ENCODE data around the gene PRKCH.

The PRKCH gene

DNA sequence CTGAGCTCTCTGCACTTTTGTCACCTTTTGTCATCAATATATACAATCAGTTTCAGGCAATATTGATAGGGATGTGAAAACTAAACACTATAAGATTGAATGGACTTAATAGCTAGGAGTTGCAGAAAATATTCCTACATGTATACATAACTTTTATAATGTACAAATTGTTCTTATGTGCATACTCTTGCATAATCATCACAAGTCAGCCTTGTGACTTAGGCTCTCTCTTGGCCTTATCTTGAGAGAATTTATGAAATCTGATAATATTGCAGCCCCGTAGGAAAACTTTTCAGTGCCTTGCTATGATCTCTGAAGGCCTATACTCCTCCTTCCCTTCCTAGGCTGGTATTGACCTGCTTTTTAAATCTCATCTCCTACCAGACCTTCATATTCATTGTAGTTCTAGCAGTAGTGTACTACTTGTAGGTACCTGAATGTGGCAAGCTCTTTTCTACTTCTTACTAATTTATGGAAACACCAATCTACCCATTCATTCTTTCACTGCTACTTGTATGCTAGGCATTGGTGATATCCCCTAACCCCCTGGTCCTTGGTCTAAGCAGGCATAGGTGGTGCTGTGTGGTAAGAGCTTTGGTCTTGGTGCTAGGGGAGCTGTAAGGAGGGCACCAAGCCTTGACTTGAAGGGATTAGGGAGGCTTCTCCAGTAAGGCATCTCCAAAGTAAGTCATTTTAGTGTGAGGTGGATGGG lies 100.0 kb downstream of the PRKCH start:
- Histone ChIP-seq H3K27ac (no peak overlapping the region), H3K27me3 (no peaks in the 10 kb centered on the region), H3K4me1 (peaks cover 0 to 26% (median 21%) of the 10 kb centered on the region in 4 donors), H3K4me3 (no peak overlapping the region), H3K9me3 (no peaks in the 10 kb centered on the region), H3K36me3 (no peaks in the 10 kb centered on the region)
- DNase-seq: no peak
- TF ChIP-seq, protein P1, sequence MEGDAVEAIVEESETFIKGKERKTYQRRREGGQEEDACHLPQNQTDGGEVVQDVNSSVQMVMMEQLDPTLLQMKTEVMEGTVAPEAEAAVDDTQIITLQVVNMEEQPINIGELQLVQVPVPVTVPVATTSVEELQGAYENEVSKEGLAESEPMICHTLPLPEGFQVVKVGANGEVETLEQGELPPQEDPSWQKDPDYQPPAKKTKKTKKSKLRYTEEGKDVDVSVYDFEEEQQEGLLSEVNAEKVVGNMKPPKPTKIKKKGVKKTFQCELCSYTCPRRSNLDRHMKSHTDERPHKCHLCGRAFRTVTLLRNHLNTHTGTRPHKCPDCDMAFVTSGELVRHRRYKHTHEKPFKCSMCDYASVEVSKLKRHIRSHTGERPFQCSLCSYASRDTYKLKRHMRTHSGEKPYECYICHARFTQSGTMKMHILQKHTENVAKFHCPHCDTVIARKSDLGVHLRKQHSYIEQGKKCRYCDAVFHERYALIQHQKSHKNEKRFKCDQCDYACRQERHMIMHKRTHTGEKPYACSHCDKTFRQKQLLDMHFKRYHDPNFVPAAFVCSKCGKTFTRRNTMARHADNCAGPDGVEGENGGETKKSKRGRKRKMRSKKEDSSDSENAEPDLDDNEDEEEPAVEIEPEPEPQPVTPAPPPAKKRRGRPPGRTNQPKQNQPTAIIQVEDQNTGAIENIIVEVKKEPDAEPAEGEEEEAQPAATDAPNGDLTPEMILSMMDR (IDR thresholded peaks at IDR 0.05): no peak
- intact Hi-C loops (cut with DNase I; ENCODE audit: low total_unique reads): no loop called here

DNA sequence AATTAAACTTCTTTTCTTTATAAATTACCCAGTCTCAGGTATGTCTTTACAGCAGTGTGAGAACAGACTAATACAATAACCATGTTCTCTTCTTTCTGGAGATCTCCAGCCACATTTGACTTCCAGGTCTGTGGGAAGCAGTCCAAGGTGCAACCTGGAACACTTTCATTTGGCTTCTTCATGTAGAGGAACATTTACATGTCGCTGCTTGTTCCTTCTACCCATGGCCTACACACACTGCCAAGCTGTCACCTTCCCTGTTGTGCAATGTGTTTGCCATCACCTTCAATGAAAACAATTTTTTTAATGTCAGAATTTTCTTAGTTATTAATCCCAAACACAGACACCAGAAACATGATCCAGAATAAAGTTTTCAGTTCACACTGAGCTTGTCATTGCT lies 104.7 kb downstream of the PRKCH start:
- H3K36me3 ChIP-seq: no peaks in the 10 kb centered on the region
- intact Hi-C loops (cut with DNase I; ENCODE audit: low total_unique reads): no loop called here
- H3K9me3 ChIP-seq: no peaks in the 10 kb centered on the region
- no peak overlapping the region for H3K4me3 ChIP-seq
- TF ChIP-seq, protein P1 (IDR thresholded peaks at IDR 0.05): no peak
- H3K27ac ChIP-seq: no peak overlapping the region
- H3K4me1 ChIP-seq: peaks cover 0 to 2% (median 0%) of the 10 kb centered on the region in 4 donors
- no peak for DNase-seq
- no peaks in the 10 kb centered on the region for H3K27me3 ChIP-seq

DNA sequence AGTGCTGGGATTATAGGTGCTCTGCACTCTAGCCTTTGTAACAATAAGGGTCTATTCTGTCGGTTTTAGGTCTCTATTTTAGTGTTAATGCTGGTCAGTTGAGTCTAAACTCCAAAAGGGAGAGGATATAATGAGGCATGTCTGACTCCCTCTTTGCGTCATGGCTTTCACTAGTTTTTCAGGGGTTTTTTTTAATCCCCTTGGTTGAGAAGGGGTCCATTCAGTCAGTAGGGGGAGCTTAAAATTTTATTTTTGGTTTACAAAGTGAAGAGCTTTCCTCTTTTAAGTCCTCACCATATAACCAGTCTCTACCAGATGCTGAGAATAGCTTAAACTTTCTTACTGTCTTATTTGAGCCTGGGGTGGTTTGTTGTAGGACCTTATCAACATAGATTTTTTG lies 106.9 kb downstream of the PRKCH start:
- H3K36me3 ChIP-seq: no peaks in the 10 kb centered on the region
- H3K4me1 ChIP-seq: peaks cover 0 to 2% (median 0%) of the 10 kb centered on the region in 4 donors
- no peak overlapping the region for H3K4me3 ChIP-seq
- intact Hi-C loops (cut with DNase I; ENCODE audit: low total_unique reads): no loop called here
- TF ChIP-seq, protein P1 (IDR thresholded peaks at IDR 0.05): no peak
- no peaks in the 10 kb centered on the region for H3K9me3 ChIP-seq
- H3K27ac ChIP-seq: no peak overlapping the region
- no peaks in the 10 kb centered on the region for H3K27me3 ChIP-seq
- no peak for DNase-seq

DNA sequence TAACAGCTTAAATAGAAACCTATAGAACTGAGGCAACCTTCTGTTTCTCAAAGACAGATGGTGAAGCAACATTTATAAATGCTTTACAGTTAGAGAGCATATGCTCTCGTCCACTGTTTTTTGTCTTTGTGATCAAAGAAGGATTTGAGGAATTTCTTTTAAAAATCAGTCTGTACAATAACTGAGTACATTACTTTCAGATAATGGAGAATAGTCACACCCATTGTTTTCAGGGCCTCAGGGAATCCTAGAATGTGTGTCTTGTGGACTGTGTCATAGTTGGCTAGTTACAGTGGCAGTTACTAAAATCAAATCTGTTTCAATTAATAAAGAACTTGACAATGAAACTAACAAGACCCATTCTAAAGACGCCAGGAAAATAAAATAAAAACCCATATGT lies 107.9 kb downstream of the PRKCH start:
- Histone ChIP-seq H3K9me3 (no peaks in the 10 kb centered on the region), H3K4me1 (peaks cover 0 to 2% (median 0%) of the 10 kb centered on the region in 4 donors), H3K27ac (no peak overlapping the region), H3K27me3 (no peaks in the 10 kb centered on the region), H3K4me3 (no peak overlapping the region), H3K36me3 (no peaks in the 10 kb centered on the region)
- intact Hi-C loops (cut with DNase I; ENCODE audit: low total_unique reads): no loop called here
- no peak for DNase-seq
- TF ChIP-seq, protein P1 (IDR thresholded peaks at IDR 0.05): no peak

DNA sequence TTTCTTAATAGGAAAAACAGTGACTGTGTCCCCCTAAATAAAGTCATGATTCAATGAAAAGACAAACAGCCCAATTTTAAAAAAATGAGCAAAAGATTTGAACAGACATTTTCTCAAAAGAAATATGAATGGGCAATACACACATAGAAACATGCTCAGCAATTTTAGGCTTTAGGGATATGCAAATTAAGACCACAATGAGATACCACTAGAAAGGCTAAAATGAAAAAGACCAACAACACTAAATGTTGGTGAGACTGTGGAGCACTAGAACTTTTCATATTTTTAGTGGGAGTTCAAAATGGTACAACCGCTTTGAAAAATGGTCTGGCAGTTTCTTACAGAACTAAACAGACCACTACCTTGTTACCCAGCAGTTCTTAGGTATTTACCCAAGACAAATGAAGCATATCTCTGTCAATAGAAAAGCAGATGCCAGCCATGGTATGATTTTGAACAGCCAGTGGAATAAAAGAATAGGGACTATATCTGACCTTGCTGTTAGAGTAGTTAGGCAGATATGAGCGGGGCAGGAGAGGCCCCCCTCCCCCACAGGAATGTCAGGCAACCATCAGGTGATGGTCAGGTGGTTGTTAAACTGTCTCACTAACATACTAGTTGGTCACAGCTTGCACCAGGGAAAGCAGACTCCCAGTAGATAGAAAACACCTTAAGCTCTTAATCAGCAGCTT lies 108.8 kb downstream of the PRKCH start:
- peaks cover 0 to 2% (median 0%) of the 10 kb centered on the region in 4 donors for H3K4me1 ChIP-seq
- intact Hi-C loops (cut with DNase I; ENCODE audit: low total_unique reads): no loop called here
- no peak for DNase-seq
- TF ChIP-seq, protein P1 (IDR thresholded peaks at IDR 0.05): no peak
- no peaks in the 10 kb centered on the region for H3K9me3 ChIP-seq
- H3K27me3 ChIP-seq: no peaks in the 10 kb centered on the region
- H3K4me3 ChIP-seq: no peak overlapping the region
- no peak overlapping the region for H3K27ac ChIP-seq
- no peaks in the 10 kb centered on the region for H3K36me3 ChIP-seq

Data from tibial artery (tissue), 4 donors.